Ascending aorta (tissue), 2 donors: Measurements from ENCODE around the gene PPIF. TPM values are rescaled to one million over a fixed set of nuclear protein-coding genes. Genes with fewer than 3 reads are reported as not detected.

Experiments
- DNase-seq, 2 donors: peaks; one replicate each; pipeline ENCODE4 v3.0.0-alpha.2; 2019; ENCODE audit warnings: low spot score in 2 of 2
- H3K27ac ChIP-seq, 2 donors: fragments of 200-600 bp; sonication (generic); one replicate each; pipeline ENCODE4 v1.5.1; 2016 to 2017; ENCODE audit warnings: mild to moderate bottlenecking in 1 of 2
- H3K27me3 ChIP-seq: fragments of 200-600 bp; sonication (generic); one replicate; pipeline ENCODE4 v1.5.1; 2017
- H3K36me3 ChIP-seq, 2 donors: fragments of 200-600 bp; sonication (generic); one replicate each; pipeline ENCODE4 v1.5.1; 2016
- H3K4me1 ChIP-seq, 2 donors: fragments of 200-600 bp; sonication (generic); one replicate each; pipeline ENCODE4 v1.5.1; 2016 to 2017; ENCODE audit warnings: mild to moderate bottlenecking in 1 of 2
- H3K4me3 ChIP-seq, 2 donors: fragments of 200-600 bp; sonication (generic); one replicate each; pipeline ENCODE4 v1.5.1; 2016 to 2017; ENCODE audit warnings: mild to moderate bottlenecking in 1 of 2
- H3K9me3 ChIP-seq, 2 donors: fragments of 200-600 bp; sonication (generic); one replicate each; pipeline ENCODE4 v1.5.1; 2016
- CTCF ChIP-seq, 3 experiments: fragments of 200-600 bp in 2 of 3; fragments of 450-650 bp in 1 of 3; sonication (generic) in 2 of 3; IDR thresholded peaks; one replicate each; pipeline ENCODE4 v1.5.1; 2016 to 2019; ENCODE audit warnings: antibody characterized with exemption in 3 of 3, mild to moderate bottlenecking in 1 of 3, moderate library complexity in 1 of 3
- intact Hi-C: fragments of 100-400 bp; cut with DNase I; formaldehyde crosslinking; loops from one replicate; pipeline ENCODE4 v1.15.1; 2023
- total RNA-seq: library from RNA; depleted of rRNA; stranded (reverse); fragments of >200 nt; gene quantifications from one replicate; pipeline ENCODE4 v1.1.0, GENCODE V29; 2016

The PPIF gene
- total RNA-seq, 1 donor from 2014 or later: 172 TPM

- Histone ChIP-seq H3K4me1 (peaks cover 0 to under 1% of the 10 kb centered on the region in 2 donors), H3K27me3 (no peaks in the 10 kb centered on the region), H3K27ac (no peak overlapping the region), H3K4me3 (no peak overlapping the region), H3K9me3 (no peaks in the 10 kb centered on the region), H3K36me3 (peaks cover 24 to 52% of the 10 kb centered on the region in 2 donors)
- no peak for DNase-seq
- TF ChIP-seq CTCF (IDR thresholded peaks at IDR 0.05): no peak
- intact Hi-C loops: no loop called here
Observed at GRCh38 chr10:79353726-79354125, 6.5 kb downstream of the PPIF start.

- no peak for TF ChIP-seq CTCF (IDR thresholded peaks at IDR 0.05)
- intact Hi-C loops: no loop called here
- Histone ChIP-seq H3K4me3 (no peak overlapping the region), H3K27me3 (no peaks in the 10 kb centered on the region), H3K27ac (no peak overlapping the region), H3K36me3 (peaks cover 24 to 52% of the 10 kb centered on the region in 2 donors), H3K9me3 (no peaks in the 10 kb centered on the region), H3K4me1 (no peaks in the 10 kb centered on the region)
- no peak for DNase-seq
Observed at GRCh38 chr10:79354141-79354540, 6.9 kb downstream of the PPIF start.

- Histone ChIP-seq H3K4me1 (no peaks in the 10 kb centered on the region), H3K9me3 (no peaks in the 10 kb centered on the region), H3K27ac (no peak overlapping the region), H3K27me3 (no peaks in the 10 kb centered on the region), H3K36me3 (peaks cover 24 to 50% of the 10 kb centered on the region in 2 donors), H3K4me3 (no peak overlapping the region)
- no peak for TF ChIP-seq CTCF (IDR thresholded peaks at IDR 0.05)
- intact Hi-C loops: no loop called here
- no peak for DNase-seq
Observed at GRCh38 chr10:79354615-79355014, 7.3 kb downstream of the PPIF start.

GRCh38 chr10:79355420-79356017, 8.2 kb downstream of the PPIF start:
- no peak overlapping the region for H3K27ac ChIP-seq
- TF ChIP-seq CTCF (IDR thresholded peaks at IDR 0.05): no peak

GRCh38 chr10:79356104-79356503, 8.8 kb downstream of the PPIF start:
- H3K27ac ChIP-seq: no peak overlapping the region
- H3K4me1 ChIP-seq: no peaks in the 10 kb centered on the region
- no peak for TF ChIP-seq CTCF (IDR thresholded peaks at IDR 0.05)
- H3K4me3 ChIP-seq: no peak overlapping the region
- no peaks in the 10 kb centered on the region for H3K9me3 ChIP-seq
- H3K36me3 ChIP-seq: peaks cover 18 to 36% of the 10 kb centered on the region in 2 donors
- no peak for DNase-seq
- intact Hi-C loops: no loop called here
- H3K27me3 ChIP-seq: no peaks in the 10 kb centered on the region

More at GRCh38 chr10:79355420-79356017, 8.2 kb downstream of the PPIF start:
- no peak overlapping the region for H3K4me3 ChIP-seq
- H3K27me3 ChIP-seq: no peaks in the 10 kb centered on the region
- DNase-seq: no peak
- no peaks in the 10 kb centered on the region for H3K4me1 ChIP-seq
- H3K9me3 ChIP-seq: no peaks in the 10 kb centered on the region
- intact Hi-C loops: no loop called here
- peaks cover 24 to 41% of the 10 kb centered on the region in 2 donors for H3K36me3 ChIP-seq

- no peaks in the 10 kb centered on the region for H3K4me1 ChIP-seq
- DNase-seq: no peak
- no peak overlapping the region for H3K27ac ChIP-seq
- intact Hi-C loops: no loop called here
- no peaks in the 10 kb centered on the region for H3K9me3 ChIP-seq
- H3K4me3 ChIP-seq: no peak overlapping the region
- no peak for TF ChIP-seq CTCF (IDR thresholded peaks at IDR 0.05)
- peaks cover 9 to 25% of the 10 kb centered on the region in 2 donors for H3K36me3 ChIP-seq
- no peaks in the 10 kb centered on the region for H3K27me3 ChIP-seq
Observed at GRCh38 chr10:79357180-79357579, 9.9 kb downstream of the PPIF start.
